Activated CD8-positive, alpha-beta memory T cell treated with anti-CD3 and anti-CD28 coated beads, Interleukin-2, amount 50 U/mL, for 48 hours (primary cell): ENCODE results near the gene LORICRIN.

ENCODE experiments used
- DNase-seq: peaks from one replicate; pipeline ENCODE4 v3.0.0-alpha.2; 2020

LORICRIN gene, protein sequence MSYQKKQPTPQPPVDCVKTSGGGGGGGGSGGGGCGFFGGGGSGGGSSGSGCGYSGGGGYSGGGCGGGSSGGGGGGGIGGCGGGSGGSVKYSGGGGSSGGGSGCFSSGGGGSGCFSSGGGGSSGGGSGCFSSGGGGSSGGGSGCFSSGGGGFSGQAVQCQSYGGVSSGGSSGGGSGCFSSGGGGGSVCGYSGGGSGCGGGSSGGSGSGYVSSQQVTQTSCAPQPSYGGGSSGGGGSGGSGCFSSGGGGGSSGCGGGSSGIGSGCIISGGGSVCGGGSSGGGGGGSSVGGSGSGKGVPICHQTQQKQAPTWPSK

GRCh38 chr1:153259387-153259786 is at the start of gene LORICRIN:
Gene LORICRIN, plus strand, starts transcription at chr1:153259687. Its CDS starts 1,263 bp downstream, at chr1:153260950.
- DNase-seq: no peak

DNA sequence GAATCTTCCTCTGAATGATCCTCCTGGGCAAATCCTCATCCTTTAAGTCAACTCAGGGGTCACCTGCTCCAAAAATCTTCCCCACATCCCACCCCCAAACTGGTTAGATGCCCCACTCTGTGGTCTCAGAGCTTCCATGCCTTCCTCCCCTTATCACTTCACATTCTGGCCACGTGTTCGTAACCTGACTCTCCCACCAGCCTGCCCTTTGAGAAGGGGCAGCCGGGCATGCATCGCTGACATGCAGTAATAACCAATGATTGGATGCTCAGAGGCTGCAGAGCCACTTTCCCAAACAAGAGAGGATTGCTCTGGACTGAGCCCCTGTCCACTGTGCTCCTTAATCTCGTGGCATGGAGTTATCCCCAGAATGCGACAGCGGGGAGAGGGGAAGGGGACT is 49.3 kb upstream of the LORICRIN start:
- no peak for DNase-seq

- no peak for DNase-seq
Observed at GRCh38 chr1:153212201-153212600, 47.3 kb upstream of the LORICRIN start.

DNA sequence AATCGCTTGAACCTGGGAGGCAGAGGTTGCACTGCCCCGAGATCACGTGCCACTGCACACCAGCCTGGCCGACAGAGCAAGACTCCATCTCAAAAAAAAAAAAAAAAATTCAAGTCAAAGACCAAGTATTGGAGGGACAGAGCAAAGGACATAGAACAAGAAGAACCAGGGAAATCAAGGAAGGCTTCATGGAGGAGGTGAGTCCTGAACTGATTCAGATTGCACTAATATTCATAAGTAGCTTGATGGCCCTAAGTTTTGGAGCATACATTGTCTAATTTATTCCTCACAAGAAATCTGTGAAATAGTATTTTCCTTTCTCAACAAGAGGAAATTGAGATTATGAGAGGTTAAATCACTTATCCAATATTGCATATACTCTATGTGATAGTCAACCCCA is 46.0 kb upstream of the LORICRIN start:
- DNase-seq: no peak

GRCh38 chr1:153217212-153217611 is 42.3 kb upstream of the LORICRIN start, which contains the start of gene PRR9:
Gene PRR9, plus strand, starts transcription at chr1:153217584. Its CDS starts 561 bp downstream, at chr1:153218145.
- no peak for DNase-seq

GRCh38 chr1:153217744-153218416 is 41.6 kb upstream of the LORICRIN start:
- DNase-seq: no peak

DNA sequence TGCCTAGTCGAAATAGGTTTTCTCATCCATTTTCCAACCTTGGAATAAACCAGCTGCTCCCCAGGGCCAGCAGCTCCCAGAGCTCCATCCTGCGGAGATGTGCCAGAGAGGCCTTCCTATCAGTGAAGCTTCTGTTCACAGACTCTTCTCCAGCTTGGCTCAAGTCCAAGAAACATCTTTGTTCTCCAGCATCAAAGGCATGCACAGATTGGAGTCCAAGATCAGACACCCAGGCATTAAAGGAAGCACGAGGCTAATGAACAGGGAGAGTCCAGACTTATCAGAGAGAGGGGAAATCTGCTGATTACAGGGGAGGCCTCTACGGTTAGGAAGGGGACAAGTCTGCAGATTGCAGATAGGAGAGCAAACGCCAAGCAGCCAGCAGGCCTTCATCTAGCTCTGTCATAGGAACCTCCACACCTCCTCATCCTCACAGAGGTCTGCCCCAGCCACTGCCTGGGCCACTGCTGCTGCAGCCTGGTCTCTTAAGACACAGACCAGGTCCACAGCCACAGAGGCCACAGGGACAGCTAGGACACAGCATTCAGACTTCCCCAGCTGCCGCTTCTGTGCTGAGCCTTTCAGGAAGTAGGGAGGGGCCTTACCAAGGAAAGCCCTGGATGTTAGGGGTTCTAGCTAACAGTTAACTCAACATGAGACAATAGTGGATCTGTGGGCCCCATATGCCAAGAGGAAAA is 38.7 kb upstream of the LORICRIN start:
- DNase-seq: no peak

GRCh38 chr1:153223040-153223891 is 36.2 kb upstream of the LORICRIN start:
- peak; percentile 81 for DNase-seq

DNA sequence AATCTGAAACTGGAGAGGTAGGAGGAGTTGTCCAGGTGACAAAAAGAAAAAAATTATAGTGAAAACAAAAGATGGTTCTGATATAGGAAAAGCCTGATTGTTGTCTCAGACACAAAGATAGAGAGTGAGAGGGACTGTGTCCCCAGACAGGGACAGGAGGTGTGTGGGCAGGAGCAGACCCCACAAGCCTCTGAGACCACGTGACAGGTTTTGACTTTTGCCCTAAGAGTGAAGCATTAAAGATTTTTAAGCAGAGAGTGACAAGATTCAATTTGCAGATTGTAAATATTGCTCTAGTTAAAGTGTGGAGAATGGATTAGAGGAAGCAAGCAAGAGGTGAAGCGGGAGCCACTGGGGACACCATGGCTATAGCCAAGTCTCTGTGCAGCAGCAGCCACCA is 31.7 kb upstream of the LORICRIN start:
- DNase-seq: no peak

- DNase-seq: no peak
Observed at GRCh38 chr1:153228491-153228890, 31.0 kb upstream of the LORICRIN start.

DNA sequence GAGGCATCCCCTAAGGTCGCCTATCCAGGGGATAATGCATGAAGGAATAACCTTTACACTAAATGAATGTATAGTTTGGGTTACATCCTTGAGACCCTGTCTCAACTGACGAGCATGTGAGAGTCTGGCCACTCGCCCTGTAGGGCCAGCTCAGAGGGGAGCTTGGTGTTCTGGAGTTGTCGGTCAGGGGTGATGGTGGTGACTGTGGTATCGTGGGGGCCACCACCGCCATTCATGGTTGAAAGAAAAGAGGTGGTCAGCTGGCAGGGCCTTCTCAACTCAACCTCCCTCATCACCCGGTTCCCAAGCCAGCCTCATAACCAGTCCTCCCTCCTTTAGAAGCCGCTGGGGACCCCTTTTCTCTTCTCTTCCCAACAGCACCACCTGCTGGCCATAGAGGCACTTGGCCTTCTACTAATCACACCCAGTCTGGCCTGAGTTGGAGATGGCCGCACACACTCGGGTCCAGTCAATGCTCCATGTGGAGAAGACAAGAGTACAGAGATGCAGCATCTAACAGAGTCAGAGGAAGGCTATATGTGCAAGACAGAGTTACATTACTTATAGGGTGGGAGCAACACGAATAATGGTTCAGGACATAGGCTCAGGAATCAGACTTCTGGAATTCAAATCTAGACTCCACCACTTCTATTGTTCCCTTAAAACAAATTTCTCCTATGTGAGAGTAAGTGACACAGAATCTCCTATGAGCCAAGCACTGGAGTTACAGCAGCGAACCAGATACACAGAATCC is 30.2 kb upstream of the LORICRIN start:
- DNase-seq: peak; percentile 66

DNA sequence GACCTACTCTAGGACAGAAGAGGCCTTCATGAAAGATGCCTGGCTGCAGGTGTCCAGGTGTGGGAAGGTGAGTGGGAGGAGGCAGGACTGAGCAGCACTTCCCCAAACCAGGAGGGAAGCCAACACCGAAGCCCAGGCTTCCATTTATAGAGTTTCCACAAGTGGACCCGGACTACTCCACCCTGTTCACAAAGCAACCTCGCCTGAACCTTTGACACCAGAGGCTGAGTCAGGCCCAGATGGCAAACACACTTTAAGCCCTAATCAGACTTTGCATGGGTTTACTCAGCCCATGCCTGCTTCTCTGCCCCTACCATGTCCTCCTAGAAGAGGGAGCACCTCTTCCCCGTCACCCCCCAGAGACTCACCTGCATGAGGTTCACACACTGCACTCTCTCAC is 28.1 kb upstream of the LORICRIN start:
- DNase-seq: no peak

DNA sequence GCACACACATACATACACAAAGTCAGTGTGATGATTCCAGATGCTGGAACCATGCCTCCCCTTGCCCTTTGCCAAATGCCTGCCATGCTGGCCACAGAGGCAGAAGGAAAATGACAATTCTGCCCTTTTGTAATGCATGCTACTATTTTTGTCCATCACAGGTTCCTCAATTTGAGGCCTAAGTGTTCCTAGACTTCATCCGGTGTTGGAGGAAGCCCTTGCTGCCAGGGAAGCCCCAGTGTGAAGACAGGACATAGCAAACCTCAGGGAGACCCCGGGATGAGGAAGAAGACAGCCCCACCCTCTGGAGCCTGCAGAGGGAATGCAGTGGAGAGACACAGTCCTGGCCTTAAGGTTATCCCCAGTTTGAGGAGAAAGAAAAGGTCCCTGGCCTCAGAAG is 27.7 kb upstream of the LORICRIN start:
- no peak for DNase-seq

DNA sequence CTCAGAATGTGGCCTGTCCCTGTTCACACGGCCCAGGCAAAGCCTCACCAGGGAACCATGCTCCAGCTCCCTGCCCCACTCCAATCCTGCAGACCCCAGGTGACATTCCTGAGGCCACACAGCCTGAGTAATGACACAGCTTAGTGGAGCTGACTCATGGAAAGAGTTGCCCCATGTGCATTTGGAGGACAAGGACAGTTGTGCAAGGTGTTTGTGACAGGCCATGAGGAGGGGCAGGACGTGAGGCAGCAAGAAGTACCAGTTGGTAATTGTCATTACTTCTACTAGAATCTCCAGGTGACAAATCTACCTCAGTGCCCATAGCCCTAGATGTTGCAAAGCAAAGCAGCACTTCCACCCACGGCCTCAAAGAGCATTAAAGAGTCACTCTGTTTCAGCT is 26.9 kb upstream of the LORICRIN start:
- DNase-seq: no peak

- DNase-seq: no peak
Observed at GRCh38 chr1:153233448-153233847, 26.0 kb upstream of the LORICRIN start.

DNA sequence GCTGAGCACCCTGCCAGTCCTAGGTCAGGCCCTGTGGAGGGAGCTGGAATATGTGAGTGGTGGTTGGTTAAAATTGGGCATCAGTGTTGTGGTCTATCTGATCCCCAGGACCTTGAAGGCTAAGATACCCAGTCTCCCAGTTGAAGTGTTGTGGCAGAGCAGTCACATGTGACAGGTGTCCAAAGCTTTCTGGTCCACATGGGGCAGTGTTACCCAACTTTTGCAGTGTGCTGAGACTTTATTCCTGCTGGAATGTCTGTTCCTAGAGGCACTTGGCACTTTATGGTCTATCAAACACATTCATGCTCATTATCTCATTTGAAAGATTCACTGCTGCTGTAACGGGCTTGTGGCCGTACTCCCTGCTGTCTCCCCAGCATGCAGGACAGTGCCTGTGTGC is 21.0 kb upstream of the LORICRIN start:
- DNase-seq: no peak

DNA sequence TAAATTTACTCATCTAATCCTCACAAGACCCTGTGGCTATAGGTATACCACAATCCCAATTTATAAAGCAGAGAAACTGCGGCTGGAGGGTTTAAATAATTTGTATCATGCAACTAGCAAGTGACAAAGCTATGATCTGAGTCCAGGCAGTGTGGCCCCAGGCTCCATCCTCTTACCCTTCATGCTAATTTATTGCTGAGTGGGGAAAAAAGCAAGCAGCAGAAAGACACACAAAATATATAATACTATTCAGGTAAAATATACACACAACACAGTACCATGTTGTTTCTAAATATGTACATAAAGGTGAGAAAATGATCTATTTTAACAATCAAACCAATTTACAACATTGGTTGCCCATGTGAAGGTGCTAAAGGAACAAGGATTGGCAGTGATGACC is 17.3 kb upstream of the LORICRIN start:
- no peak for DNase-seq

DNA sequence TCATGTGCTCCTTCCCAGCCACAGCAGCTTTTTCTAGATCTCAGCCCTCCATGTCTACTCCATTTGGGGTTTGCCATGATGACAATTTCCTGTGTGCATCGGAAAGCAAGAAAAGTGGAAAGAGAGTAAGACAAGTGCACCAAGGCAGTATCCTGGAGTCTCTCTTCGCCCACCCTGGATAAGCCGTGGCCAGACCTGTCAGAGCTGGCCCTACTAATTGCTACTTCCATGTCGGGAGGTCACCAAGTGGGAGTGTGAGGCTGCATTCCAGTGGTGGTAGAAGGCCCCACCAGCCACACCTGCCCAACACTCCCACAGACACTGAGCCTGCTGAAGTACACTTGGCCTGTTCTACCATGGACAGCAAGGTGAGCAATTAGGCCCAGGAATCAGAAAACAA is 14.0 kb upstream of the LORICRIN start:
- DNase-seq: no peak

GRCh38 chr1:153246018-153246417 is 13.5 kb upstream of the LORICRIN start:
- DNase-seq: no peak

- DNase-seq: no peak
Observed at GRCh38 chr1:153246825-153247224, 12.7 kb upstream of the LORICRIN start.

GRCh38 chr1:153248176-153248879 is 11.2 kb upstream of the LORICRIN start:
- DNase-seq: no peak

- no peak for DNase-seq
Observed at GRCh38 chr1:153250166-153250565, 9.3 kb upstream of the LORICRIN start.
